ENCODE measurements around the gene NLGN1. TPM values are rescaled to one million over a fixed set of nuclear protein-coding genes. Genes with fewer than 3 reads are reported as not detected.

Gene NLGN1
- total and polyA plus RNA-seq, 2 of the 13 experiments (the other 11 are each of a cell fraction or from before 2014, with no cell fraction given), result not detected

DNA sequence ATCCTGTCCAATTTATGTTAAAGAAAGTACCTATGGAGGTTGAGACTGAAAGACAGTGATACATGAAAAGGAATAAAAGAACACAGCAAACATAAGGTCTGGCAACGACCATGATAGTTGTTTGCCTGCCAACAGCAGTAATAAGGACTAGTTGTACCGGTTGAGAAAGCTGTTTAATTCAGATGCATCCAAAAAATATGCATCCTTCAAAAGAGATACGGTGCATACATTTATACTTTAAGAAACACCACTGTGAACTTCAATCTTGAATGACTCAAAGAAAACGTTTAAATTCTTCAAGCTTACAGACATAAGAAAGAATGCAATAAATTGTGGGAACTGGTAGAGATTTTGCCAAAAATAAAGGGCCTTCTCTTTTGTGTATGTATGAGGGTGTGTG is 492.1 kb downstream of the NLGN1 start:
- no peak overlapping the region for H3K9ac ChIP-seq (ENCODE audit: insufficient read depth, low read depth, low read length)
- in situ Hi-C loops (cut with HindIII; ENCODE audit: extremely low pct_ligation_motif_present, low pct_unique_long_range_greater_than_20kb), result no loop called here
- WGBS (ENCODE audit: low lambda C conversion rate), result 0% methylated on average over 4 of the region's 4 CpGs
- H3K27ac ChIP-seq (ENCODE audit: extremely low read length, insufficient read depth, low read length), result no peak overlapping the region
- H3K27me3 ChIP-seq (ENCODE audit: control insufficient read depth in 1 of 2, insufficient read depth in 2 of 2, low read length in 2 of 2), result no peaks in the 10 kb centered on the region
- no peak overlapping the region for H3K4me3 ChIP-seq (replicated peaks in 1 of 3; ENCODE audit: insufficient read depth in 1 of 3, low read depth in 2 of 3, low read length in 3 of 3)
- FAIRE-seq, result no peak
- H3K4me2 ChIP-seq (ENCODE audit: low read depth, low read length), result no peak overlapping the region
- no peaks in the 10 kb centered on the region for H3K79me2 ChIP-seq (ENCODE audit: insufficient read depth, low read length)
- no peaks in the 10 kb centered on the region for H3K4me1 ChIP-seq (ENCODE audit: insufficient read depth, low read length)
- POLR2A ChIA-PET, result no interaction called here
- H3K9me3 ChIP-seq (ENCODE audit: low read length), result no peaks in the 10 kb centered on the region
- CTCF ChIA-PET (ENCODE audit: low intra/inter-chr PET ratio, low total read pairs), result no interaction called here
- no TSS peak for BruUV-seq (replicated peaks)
- H4K20me1 ChIP-seq (ENCODE audit: insufficient read depth, low read length), result no peaks in the 10 kb centered on the region
- no peak for DNase-seq (ENCODE audit: low spot score)
- no peaks in the 10 kb centered on the region for H3K36me3 ChIP-seq (replicated peaks in 1 of 2; ENCODE audit: control insufficient read depth in 1 of 2, insufficient read depth in 2 of 2, low read length in 2 of 2)
- no peak for ATAC-seq
- H2AFZ ChIP-seq (ENCODE audit: low read length), result no peak overlapping the region
- intact Hi-C loops (cut with micrococcal nuclease; ENCODE audit: unreplicated experiment), result no loop called here
- TF ChIP-seq, protein P1, sequence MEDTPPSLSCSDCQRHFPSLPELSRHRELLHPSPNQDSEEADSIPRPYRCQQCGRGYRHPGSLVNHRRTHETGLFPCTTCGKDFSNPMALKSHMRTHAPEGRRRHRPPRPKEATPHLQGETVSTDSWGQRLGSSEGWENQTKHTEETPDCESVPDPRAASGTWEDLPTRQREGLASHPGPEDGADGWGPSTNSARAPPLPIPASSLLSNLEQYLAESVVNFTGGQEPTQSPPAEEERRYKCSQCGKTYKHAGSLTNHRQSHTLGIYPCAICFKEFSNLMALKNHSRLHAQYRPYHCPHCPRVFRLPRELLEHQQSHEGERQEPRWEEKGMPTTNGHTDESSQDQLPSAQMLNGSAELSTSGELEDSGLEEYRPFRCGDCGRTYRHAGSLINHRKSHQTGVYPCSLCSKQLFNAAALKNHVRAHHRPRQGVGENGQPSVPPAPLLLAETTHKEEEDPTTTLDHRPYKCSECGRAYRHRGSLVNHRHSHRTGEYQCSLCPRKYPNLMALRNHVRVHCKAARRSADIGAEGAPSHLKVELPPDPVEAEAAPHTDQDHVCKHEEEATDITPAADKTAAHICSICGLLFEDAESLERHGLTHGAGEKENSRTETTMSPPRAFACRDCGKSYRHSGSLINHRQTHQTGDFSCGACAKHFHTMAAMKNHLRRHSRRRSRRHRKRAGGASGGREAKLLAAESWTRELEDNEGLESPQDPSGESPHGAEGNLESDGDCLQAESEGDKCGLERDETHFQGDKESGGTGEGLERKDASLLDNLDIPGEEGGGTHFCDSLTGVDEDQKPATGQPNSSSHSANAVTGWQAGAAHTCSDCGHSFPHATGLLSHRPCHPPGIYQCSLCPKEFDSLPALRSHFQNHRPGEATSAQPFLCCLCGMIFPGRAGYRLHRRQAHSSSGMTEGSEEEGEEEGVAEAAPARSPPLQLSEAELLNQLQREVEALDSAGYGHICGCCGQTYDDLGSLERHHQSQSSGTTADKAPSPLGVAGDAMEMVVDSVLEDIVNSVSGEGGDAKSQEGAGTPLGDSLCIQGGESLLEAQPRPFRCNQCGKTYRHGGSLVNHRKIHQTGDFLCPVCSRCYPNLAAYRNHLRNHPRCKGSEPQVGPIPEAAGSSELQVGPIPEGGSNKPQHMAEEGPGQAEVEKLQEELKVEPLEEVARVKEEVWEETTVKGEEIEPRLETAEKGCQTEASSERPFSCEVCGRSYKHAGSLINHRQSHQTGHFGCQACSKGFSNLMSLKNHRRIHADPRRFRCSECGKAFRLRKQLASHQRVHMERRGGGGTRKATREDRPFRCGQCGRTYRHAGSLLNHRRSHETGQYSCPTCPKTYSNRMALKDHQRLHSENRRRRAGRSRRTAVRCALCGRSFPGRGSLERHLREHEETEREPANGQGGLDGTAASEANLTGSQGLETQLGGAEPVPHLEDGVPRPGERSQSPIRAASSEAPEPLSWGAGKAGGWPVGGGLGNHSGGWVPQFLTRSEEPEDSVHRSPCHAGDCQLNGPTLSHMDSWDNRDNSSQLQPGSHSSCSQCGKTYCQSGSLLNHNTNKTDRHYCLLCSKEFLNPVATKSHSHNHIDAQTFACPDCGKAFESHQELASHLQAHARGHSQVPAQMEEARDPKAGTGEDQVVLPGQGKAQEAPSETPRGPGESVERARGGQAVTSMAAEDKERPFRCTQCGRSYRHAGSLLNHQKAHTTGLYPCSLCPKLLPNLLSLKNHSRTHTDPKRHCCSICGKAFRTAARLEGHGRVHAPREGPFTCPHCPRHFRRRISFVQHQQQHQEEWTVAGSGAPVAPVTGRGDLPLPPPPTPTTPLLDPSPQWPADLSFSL (CRISPR knock-in tag; IDR thresholded peaks at IDR 0.05), result no peak
- TF ChIP-seq, protein P2, sequence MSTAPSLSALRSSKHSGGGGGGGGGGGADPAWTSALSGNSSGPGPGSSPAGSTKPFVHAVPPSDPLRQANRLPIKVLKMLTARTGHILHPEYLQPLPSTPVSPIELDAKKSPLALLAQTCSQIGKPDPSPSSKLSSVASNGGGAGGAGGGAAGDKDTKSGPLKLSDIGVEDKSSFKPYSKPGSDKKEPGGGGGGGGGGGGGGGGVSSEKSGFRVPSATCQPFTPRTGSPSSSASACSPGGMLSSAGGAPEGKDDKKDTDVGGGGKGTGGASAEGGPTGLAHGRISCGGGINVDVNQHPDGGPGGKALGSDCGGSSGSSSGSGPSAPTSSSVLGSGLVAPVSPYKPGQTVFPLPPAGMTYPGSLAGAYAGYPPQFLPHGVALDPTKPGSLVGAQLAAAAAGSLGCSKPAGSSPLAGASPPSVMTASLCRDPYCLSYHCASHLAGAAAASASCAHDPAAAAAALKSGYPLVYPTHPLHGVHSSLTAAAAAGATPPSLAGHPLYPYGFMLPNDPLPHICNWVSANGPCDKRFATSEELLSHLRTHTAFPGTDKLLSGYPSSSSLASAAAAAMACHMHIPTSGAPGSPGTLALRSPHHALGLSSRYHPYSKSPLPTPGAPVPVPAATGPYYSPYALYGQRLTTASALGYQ (CRISPR knock-in tag; IDR thresholded peaks at IDR 0.05), result no peak
- no peak for TF ChIP-seq SIN3B (IDR thresholded peaks at IDR 0.05; ENCODE audit: low read length)
- no peak for TF ChIP-seq ZNF451 (CRISPR knock-in tag; IDR thresholded peaks at IDR 0.05)
- no peak for TF ChIP-seq ZNF644 (CRISPR knock-in tag; IDR thresholded peaks at IDR 0.05; ENCODE audit: low read depth)
- TF ChIP-seq SUZ12 (IDR thresholded peaks at IDR 0.05; ENCODE audit: low read depth, low read length), result no peak
- no peak for TF ChIP-seq DPF2 (CRISPR knock-in tag; IDR thresholded peaks at IDR 0.05; ENCODE audit: borderline replicate concordance, low read depth)
- TF ChIP-seq, protein P3, sequence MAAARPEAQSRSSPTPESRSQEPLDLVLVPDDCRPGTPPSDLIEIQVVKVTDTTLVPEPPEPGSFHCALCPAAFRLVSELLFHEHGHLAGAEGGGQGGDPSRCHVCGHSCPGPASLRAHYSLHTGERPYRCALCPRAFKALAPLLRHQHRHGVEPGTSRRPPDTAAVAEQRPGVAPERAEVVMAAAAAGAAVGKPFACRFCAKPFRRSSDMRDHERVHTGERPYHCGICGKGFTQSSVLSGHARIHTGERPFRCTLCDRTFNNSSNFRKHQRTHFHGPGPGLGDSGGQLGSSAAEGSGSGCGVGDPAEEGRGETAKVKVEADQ (CRISPR knock-in tag; IDR thresholded peaks at IDR 0.05; ENCODE audit: borderline replicate concordance), result no peak
- no peak for TF ChIP-seq STAG1 (CRISPR knock-in tag; IDR thresholded peaks at IDR 0.05)
- TF ChIP-seq PHF21A (CRISPR knock-in tag; IDR thresholded peaks at IDR 0.05), result no peak
- TF ChIP-seq SRSF9 (IDR thresholded peaks at IDR 0.05; ENCODE audit: borderline replicate concordance, insufficient read depth, low read depth, low read length, poor library complexity, severe bottlenecking), result no peak
- TF ChIP-seq TBX2 (CRISPR knock-in tag; IDR thresholded peaks at IDR 0.05; ENCODE audit: borderline replicate concordance), result no peak
- TF ChIP-seq TP53 (CRISPR knock-in tag; conservative IDR thresholded peaks at IDR 0.05), result no peak
- no peak for TF ChIP-seq ZSCAN20 (CRISPR knock-in tag; IDR thresholded peaks at IDR 0.05; ENCODE audit: borderline replicate concordance)
- TF ChIP-seq ZNF747 (CRISPR knock-in tag; IDR thresholded peaks at IDR 0.05; ENCODE audit: borderline replicate concordance), result no peak
- no peak for TF ChIP-seq AGO2 (optimal IDR thresholded peaks at IDR 0.05; ENCODE audit: low read depth, low read length)
